A673 (cell line): ENCODE results near the gene CKS2. TPM values are rescaled to one million over a fixed set of nuclear protein-coding genes. Genes with fewer than 3 reads are reported as not detected.

Experiments used
- BruUV-seq: library from RNA; stranded (reverse); fragments of 400-500 nt; replicated peaks from 2 replicates; lab custom pipeline; 2021; lab: Mats Ljungman, UMichigan
- CTCF ChIA-PET: fragments of 300-600 bp; sonication (Branson Sonifier 250); formaldehyde crosslinking; loops from one replicate; lab custom pipeline; 2022; ENCODE audit warnings: antibody characterized with exemption; lab: Charles Lee
- POLR2A ChIA-PET: fragments of 300-600 bp; sonication (Branson Sonifier 250); formaldehyde crosslinking; loops from one replicate; lab custom pipeline; 2022; ENCODE audit warnings: antibody characterized with exemption; ENCODE audit not compliant: low non-redundant PET; lab: Charles Lee
- DNase-seq: peaks from one replicate; pipeline ENCODE4 v3.0.0-alpha.2; 2015; ENCODE audit warnings: low spot score
- H3K27ac ChIP-seq: fragments of 200-600 bp; sonication (generic); 2 replicates; pipeline ENCODE4 v1.5.1; 2016; ENCODE audit warnings: mixed run types, low read depth, mild to moderate bottlenecking, mixed read lengths, antibody characterized with exemption, low read length; ENCODE audit not compliant: poor library complexity, severe bottlenecking
- H3K27me3 ChIP-seq: fragments of 200-600 bp; sonication (generic); replicated peaks from 2 replicates; pipeline ENCODE4 v1.6.1; 2017; ENCODE audit warnings: mixed run types, low read depth, mild to moderate bottlenecking, mixed read lengths, antibody characterized with exemption, low read length; ENCODE audit not compliant: insufficient read depth, poor library complexity
- H3K36me3 ChIP-seq: fragments of 200-600 bp; sonication (generic); 2 replicates; pipeline ENCODE4 v1.6.1; 2016; ENCODE audit warnings: mixed run types, mild to moderate bottlenecking, mixed read lengths, antibody characterized with exemption, low read length; ENCODE audit not compliant: insufficient read depth, poor library complexity, severe bottlenecking
- H3K4me1 ChIP-seq: fragments of 200-600 bp; sonication (generic); 2 replicates; pipeline ENCODE4 v1.6.1; 2017; ENCODE audit warnings: mixed run types, mild to moderate bottlenecking, mixed read lengths, antibody characterized with exemption, low read length; ENCODE audit not compliant: insufficient read depth, poor library complexity, severe bottlenecking
- H3K4me3 ChIP-seq: fragments of 200-600 bp; sonication (generic); 2 replicates; pipeline ENCODE4 v1.5.1; 2016; ENCODE audit warnings: low read depth, mixed run types, mild to moderate bottlenecking, mixed read lengths, low read length; ENCODE audit not compliant: poor library complexity, severe bottlenecking
- H3K9me3 ChIP-seq: fragments of 200-600 bp; sonication (generic); 2 replicates; pipeline ENCODE4 v1.6.1; 2016; ENCODE audit warnings: mixed run types, low read depth, mild to moderate bottlenecking, mixed read lengths, antibody characterized with exemption, low read length; ENCODE audit not compliant: poor library complexity, severe bottlenecking
- EZH2 ChIP-seq: fragments of 200-600 bp; sonication (generic); IDR thresholded peaks from 2 replicates; pipeline ENCODE4 v1.6.1; 2017; ENCODE audit warnings: borderline replicate concordance, low read depth, mild to moderate bottlenecking, mixed read lengths, antibody characterized with exemption, low read length; ENCODE audit not compliant: poor library complexity, severe bottlenecking
- intact Hi-C: fragments of 100-400 bp; cut with micrococcal nuclease; formaldehyde crosslinking; loops from one replicate; pipeline ENCODE4 v1.10.0; 2022; ENCODE audit not compliant: unreplicated experiment
- total RNA-seq: library from RNA; stranded (reverse); gene quantifications from 2 replicates; pipeline ENCODE4 v1.2.3, GENCODE V29; 2021
- TF ChIP-seq, protein P1 (sequence below): fragments of 300-800, 200-600 bp; sonication (generic); conservative IDR thresholded peaks from 2 replicates; pipeline ENCODE4 v1.5.1; 2017; ENCODE audit warnings: low read depth, mild to moderate bottlenecking, antibody characterized with exemption, low read length, moderate library complexity, mixed read lengths

Gene CKS2
- total RNA-seq, 1 experiment from 2014 or later, result 344 TPM

DNA sequence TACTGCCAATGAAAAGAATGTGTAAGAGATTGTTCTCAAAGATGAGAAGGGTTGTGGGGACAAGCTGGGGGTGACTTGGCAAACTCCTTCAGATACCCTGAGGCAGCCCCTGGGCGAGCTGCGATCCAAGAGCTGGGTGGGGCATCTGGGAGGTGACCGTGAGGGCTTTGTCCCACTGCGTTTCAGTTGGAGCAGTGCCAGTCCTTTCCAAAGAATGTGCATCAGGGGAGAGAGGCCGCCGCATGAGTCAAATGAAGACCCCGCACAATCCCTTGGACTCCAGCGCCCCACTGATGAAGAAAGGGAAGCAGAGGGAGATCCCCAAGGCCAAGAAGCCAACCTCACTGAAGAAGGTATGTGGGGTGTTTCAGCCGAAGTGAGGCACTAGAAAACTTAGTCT is 35.7 kb downstream of the CKS2 start:
- no peak for TF ChIP-seq EZH2
- TF ChIP-seq, protein P1, sequence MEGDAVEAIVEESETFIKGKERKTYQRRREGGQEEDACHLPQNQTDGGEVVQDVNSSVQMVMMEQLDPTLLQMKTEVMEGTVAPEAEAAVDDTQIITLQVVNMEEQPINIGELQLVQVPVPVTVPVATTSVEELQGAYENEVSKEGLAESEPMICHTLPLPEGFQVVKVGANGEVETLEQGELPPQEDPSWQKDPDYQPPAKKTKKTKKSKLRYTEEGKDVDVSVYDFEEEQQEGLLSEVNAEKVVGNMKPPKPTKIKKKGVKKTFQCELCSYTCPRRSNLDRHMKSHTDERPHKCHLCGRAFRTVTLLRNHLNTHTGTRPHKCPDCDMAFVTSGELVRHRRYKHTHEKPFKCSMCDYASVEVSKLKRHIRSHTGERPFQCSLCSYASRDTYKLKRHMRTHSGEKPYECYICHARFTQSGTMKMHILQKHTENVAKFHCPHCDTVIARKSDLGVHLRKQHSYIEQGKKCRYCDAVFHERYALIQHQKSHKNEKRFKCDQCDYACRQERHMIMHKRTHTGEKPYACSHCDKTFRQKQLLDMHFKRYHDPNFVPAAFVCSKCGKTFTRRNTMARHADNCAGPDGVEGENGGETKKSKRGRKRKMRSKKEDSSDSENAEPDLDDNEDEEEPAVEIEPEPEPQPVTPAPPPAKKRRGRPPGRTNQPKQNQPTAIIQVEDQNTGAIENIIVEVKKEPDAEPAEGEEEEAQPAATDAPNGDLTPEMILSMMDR, result no peak
- Histone ChIP-seq H3K4me1 (no peaks in the 10 kb centered on the region), H3K27ac (no peak overlapping the region), H3K9me3 (no peaks in the 10 kb centered on the region), H3K4me3 (no peak overlapping the region), H3K27me3 (no peaks in the 10 kb centered on the region), H3K36me3 (peaks cover 80% of the 10 kb centered on the region)
- CTCF ChIA-PET, result no interaction called here
- intact Hi-C loops, result no loop called here
- POLR2A ChIA-PET, result no interaction called here
- no TSS peak for BruUV-seq
- DNase-seq, result no peak

DNA sequence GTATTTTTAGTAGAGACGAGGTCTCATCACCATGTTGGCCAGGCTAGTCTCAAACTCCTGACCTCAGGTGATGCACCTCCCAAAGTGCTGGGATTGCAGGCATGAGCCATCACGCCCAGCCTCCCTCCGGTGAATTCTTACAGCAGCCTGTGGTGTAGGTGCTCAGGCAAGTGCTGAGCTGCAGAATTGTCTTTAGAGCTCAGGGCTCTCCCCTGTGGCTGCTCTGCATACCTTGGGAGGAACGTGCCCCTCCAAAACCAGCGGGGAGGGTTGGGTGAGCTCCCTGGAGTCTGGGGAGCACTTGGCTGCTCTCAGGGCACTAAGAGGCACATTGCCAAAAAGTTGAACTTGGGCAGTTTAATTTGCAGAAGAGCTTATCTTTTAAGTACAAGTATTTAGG is 36.7 kb downstream of the CKS2 start:
- ChIA-PET CTCF (no interaction called here), POLR2A (no interaction called here)
- intact Hi-C loops, result no loop called here
- Histone ChIP-seq H3K4me3 (no peak overlapping the region), H3K9me3 (no peaks in the 10 kb centered on the region), H3K4me1 (no peaks in the 10 kb centered on the region), H3K27ac (no peak overlapping the region), H3K36me3 (peaks cover 78% of the 10 kb centered on the region), H3K27me3 (no peaks in the 10 kb centered on the region)
- BruUV-seq, result no TSS peak
- no peak for DNase-seq
- TF ChIP-seq, protein P1, result no peak
- TF ChIP-seq EZH2, result no peak

DNA sequence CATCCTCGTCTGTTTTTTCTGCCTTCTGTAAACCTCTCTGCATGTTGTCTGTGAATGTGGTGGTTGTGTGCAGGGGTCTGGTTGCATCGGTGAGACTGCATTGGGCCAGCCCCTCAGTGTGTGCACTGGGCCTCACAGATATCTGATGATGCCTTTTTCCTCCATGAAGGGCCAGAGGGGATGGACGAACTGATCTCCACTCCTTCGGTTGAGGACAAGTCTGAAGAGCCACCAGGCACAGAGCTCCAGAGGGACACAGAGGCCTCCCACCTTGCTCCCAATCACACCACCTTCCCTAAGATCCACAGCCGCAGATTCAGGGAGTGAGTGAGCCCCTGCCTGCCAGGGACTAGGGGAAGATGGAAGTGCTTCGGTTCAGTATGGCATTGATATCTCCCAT is 38.6 kb downstream of the CKS2 start:
- POLR2A ChIA-PET, result no interaction called here

More for the DNA sequence above, 38.6 kb downstream of the CKS2 start:
- no peaks in the 10 kb centered on the region for H3K9me3 ChIP-seq
- H3K36me3 ChIP-seq, result peaks cover 87% of the 10 kb centered on the region
- TF ChIP-seq, protein P1, result no peak
- TF ChIP-seq EZH2, result no peak
- no peak overlapping the region for H3K27ac ChIP-seq
- intact Hi-C loops, result loop anchor here (10.0 kb wide), 1 partner anchor 195 kb away; no protein-coding TSS in a partner anchor
- CTCF ChIA-PET, result no interaction called here
- H3K27me3 ChIP-seq, result no peaks in the 10 kb centered on the region
- no TSS peak for BruUV-seq
- DNase-seq, result no peak
- no peaks in the 10 kb centered on the region for H3K4me1 ChIP-seq
- no peak overlapping the region for H3K4me3 ChIP-seq
